ENCODE measurements around the gene KIF16B.
"Not testable (repeated sequence)": the region's sequence is repeated elsewhere in the genome, so short reads cannot be mapped to it uniquely, and the experiment has no call there.

KIF16B gene

GRCh38 chr20:16588241-16588640, 15.0 kb upstream of the KIF16B start:
- no peak for DNase-seq

GRCh38 chr20:16587066-16587465, 13.8 kb upstream of the KIF16B start:
- DNase-seq, result no peak

- DNase-seq, result no peak
These were observed 10.2 kb upstream of the KIF16B start for GRCh38 chr20:16583474-16583873.

GRCh38 chr20:16581241-16581640, 8.0 kb upstream of the KIF16B start:
- DNase-seq, result no peak

GRCh38 chr20:16580620-16581019, 7.4 kb upstream of the KIF16B start:
- no peak for DNase-seq

GRCh38 chr20:16580147-16580546, 6.9 kb upstream of the KIF16B start:
- DNase-seq, result no peak

GRCh38 chr20:16576219-16576618, 3.0 kb upstream of the KIF16B start:
- DNase-seq, result no peak

- DNase-seq, result no peak
These were observed 2.3 kb upstream of the KIF16B start for GRCh38 chr20:16575390-16576140.

GRCh38 chr20:16574656-16575355, 1.6 kb upstream of the KIF16B start:
- DNase-seq, result peak; percentile 66

GRCh38 chr20:16571333-16571732, 1.9 kb downstream of the KIF16B start:
- no peak for DNase-seq

GRCh38 chr20:16569246-16570153, 3.7 kb downstream of the KIF16B start:
- DNase-seq, result no peak

- DNase-seq, result no peak
These were observed 7.2 kb downstream of the KIF16B start for GRCh38 chr20:16566080-16566479.

- not testable (repeated sequence) for DNase-seq
These were observed 9.2 kb downstream of the KIF16B start for GRCh38 chr20:16564079-16564478.

- DNase-seq, result no peak
These were observed 10.0 kb downstream of the KIF16B start for GRCh38 chr20:16563066-16563806.

- no peak for DNase-seq
These were observed 11.0 kb downstream of the KIF16B start for GRCh38 chr20:16562259-16562658.

GRCh38 chr20:16560661-16561060, 12.6 kb downstream of the KIF16B start:
- no peak for DNase-seq

- DNase-seq, result no peak
These were observed 13.0 kb downstream of the KIF16B start for GRCh38 chr20:16560216-16560615.

GRCh38 chr20:16556301-16556700, 16.9 kb downstream of the KIF16B start:
- no peak for DNase-seq

GRCh38 chr20:16555754-16556153, 17.5 kb downstream of the KIF16B start:
- no peak for DNase-seq

GRCh38 chr20:16554766-16555543, 18.3 kb downstream of the KIF16B start:
- DNase-seq, result no peak

GRCh38 chr20:16553684-16554083, 19.6 kb downstream of the KIF16B start:
- DNase-seq, result no peak

GRCh38 chr20:16553101-16553500, 20.1 kb downstream of the KIF16B start:
- no peak for DNase-seq

All from activated CD4-positive, alpha-beta T cell treated with anti-CD3 and anti-CD28 coated beads for 1 hour (primary cell).